Endodermal cell (in vitro differentiated cells): Measurements from ENCODE around the gene BRF1. TPM values are rescaled to one million over a fixed set of nuclear protein-coding genes. Genes with fewer than 3 reads are reported as not detected.
A peak's percentile ranks its signal among the peaks of the same experiment; 100 is the strongest.

Source experiments
- DNase-seq: peaks from one replicate; pipeline ENCODE4 v3.0.0-alpha.2; 2017
- H3K27ac ChIP-seq: 2 replicates; pipeline ENCODE4 v1.5.1; 2013; ENCODE audit warnings: mild to moderate bottlenecking, low read depth, low read length, moderate library complexity
- H3K27me3 ChIP-seq: 2 replicates; pipeline ENCODE4 v1.6.1; 2013; ENCODE audit warnings: mild to moderate bottlenecking, low read length, moderate library complexity; ENCODE audit not compliant: insufficient read depth, control insufficient read depth, poor library complexity, severe bottlenecking
- H3K36me3 ChIP-seq: 2 replicates; pipeline ENCODE4 v1.7.0; 2013; ENCODE audit warnings: mild to moderate bottlenecking, low read length, moderate library complexity; ENCODE audit not compliant: control insufficient read depth, insufficient read depth
- H3K4me1 ChIP-seq: one replicate; pipeline ENCODE4 v1.7.0; 2013; ENCODE audit warnings: low read length; ENCODE audit not compliant: control insufficient read depth, insufficient read depth
- H3K4me3 ChIP-seq: 2 replicates; pipeline ENCODE4 v1.5.1; 2013; ENCODE audit warnings: mild to moderate bottlenecking, low read length, moderate library complexity
- H3K9ac ChIP-seq: 2 replicates; pipeline ENCODE4 v1.6.1; 2013; ENCODE audit warnings: mild to moderate bottlenecking, low read length, moderate library complexity; ENCODE audit not compliant: poor library complexity, severe bottlenecking; ENCODE audit errors: extremely low read depth
- H3K9me3 ChIP-seq: 2 replicates; pipeline ENCODE4 v1.6.1; 2013; ENCODE audit warnings: mild to moderate bottlenecking, low read length, moderate library complexity; ENCODE audit not compliant: control insufficient read depth
- H3K27ac Mint-ChIP-seq: 2 replicates; pipeline ENCODE4 v1.8.0; 2020; ENCODE audit warnings: mixed read lengths
- H3K27me3 Mint-ChIP-seq: 2 replicates; pipeline ENCODE4 v1.8.0; 2021; ENCODE audit warnings: mild to moderate bottlenecking, mixed read lengths; ENCODE audit not compliant: insufficient read depth
- H3K36me3 Mint-ChIP-seq: 2 replicates; pipeline ENCODE4 v1.8.0; 2020; ENCODE audit warnings: low read depth, mixed read lengths
- H3K4me1 Mint-ChIP-seq: 2 replicates; pipeline ENCODE4 v1.8.0; 2020; ENCODE audit warnings: mixed read lengths
- H3K4me3 Mint-ChIP-seq: 2 replicates; pipeline ENCODE4 v1.8.0; 2020; ENCODE audit warnings: mild to moderate bottlenecking, moderate library complexity, mixed read lengths
- H3K9me3 Mint-ChIP-seq: 2 replicates; pipeline ENCODE4 v1.8.0; 2020; ENCODE audit warnings: mild to moderate bottlenecking, mixed read lengths
- CTCF ChIP-seq: fragments of 200-600 bp; sonication (generic); conservative IDR thresholded peaks from 2 replicates; pipeline ENCODE4 v1.5.0; 2021; ENCODE audit warnings: antibody characterized with exemption, mild to moderate bottlenecking
- WGBS, 2 experiments: methylation state at CpG; one replicate each; pipeline versions ENCODE4 v1.1.5 to v1.1.7; 2013; ENCODE audit warnings: missing lambda C conversion rate in 2 of 2, mixed read lengths in 1 of 2; ENCODE audit not compliant: insufficient coverage in 1 of 2, insufficient read length in 1 of 2; 5-methylcytosine and 5-hydroxymethylcytosine counted together
- total RNA-seq, 2 donors: library from RNA; stranded (reverse); fragmentation: NEBNext Ultra II Directional in 1 of 2; extraction: Animal tissue kit (Norgen Biotek cat#: 25700) in 1 of 2; gene quantifications; 2 replicates in 1 of 2; 3 replicates in 1 of 2; pipeline ENCODE4 v1.2.1, GENCODE V29; 2021

BRF1 gene
- total RNA-seq, 2 donors from 2014 or later, result 37.0 to 44.5 TPM

- no peak for DNase-seq
- H3K9ac ChIP-seq, result no peak overlapping the region
- H3K9me3 ChIP-seq, result no peaks in the 10 kb centered on the region
- no peaks in the 10 kb centered on the region for H3K36me3 ChIP-seq
- peaks cover 21% of the 10 kb centered on the region for H3K36me3 Mint-ChIP-seq
- peak overlapping the region; percentile 78 for H3K4me3 Mint-ChIP-seq
- peaks cover 8% of the 10 kb centered on the region for H3K4me1 ChIP-seq
- WGBS, 2 experiments, result 95 to 100% methylated on average over 16 to 18 of the region's 18 CpGs
- no peak overlapping the region for H3K4me3 ChIP-seq
- no peak overlapping the region for H3K27ac Mint-ChIP-seq
- H3K27me3 Mint-ChIP-seq, result peaks cover 2% of the 10 kb centered on the region
- H3K9me3 Mint-ChIP-seq, result peaks cover 3% of the 10 kb centered on the region
- H3K27me3 ChIP-seq, result no peaks in the 10 kb centered on the region
- peaks cover 15% of the 10 kb centered on the region for H3K4me1 Mint-ChIP-seq
- no peak overlapping the region for H3K27ac ChIP-seq
- TF ChIP-seq CTCF, result no peak
Observed at GRCh38 chr14:105316968-105317510, 16.2 kb upstream of the BRF1 start.

GRCh38 chr14:105316577-105316941, 15.8 kb upstream of the BRF1 start:
- no peak for DNase-seq
- peak overlapping the region; percentile 78 for H3K4me3 Mint-ChIP-seq
- TF ChIP-seq CTCF, result no peak
- Histone ChIP-seq H3K4me1 (peaks cover 8% of the 10 kb centered on the region), H3K36me3 (no peaks in the 10 kb centered on the region), H3K27ac (no peak overlapping the region), H3K9me3 (no peaks in the 10 kb centered on the region), H3K9ac (no peak overlapping the region), H3K27me3 (no peaks in the 10 kb centered on the region), H3K4me3 (peak overlapping the region; percentile 91)
- H3K27me3 Mint-ChIP-seq, result peaks cover 2% of the 10 kb centered on the region
- peaks cover 18% of the 10 kb centered on the region for H3K36me3 Mint-ChIP-seq
- H3K27ac Mint-ChIP-seq, result no peak overlapping the region
- peaks cover 15% of the 10 kb centered on the region for H3K4me1 Mint-ChIP-seq
- H3K9me3 Mint-ChIP-seq, result peaks cover 3% of the 10 kb centered on the region
- 91 to 100% methylated on average over 5 to 10 of the region's 10 CpGs for WGBS, 2 experiments

GRCh38 chr14:105315941-105316576, 15.3 kb upstream of the BRF1 start:
- Histone ChIP-seq H3K36me3 (no peaks in the 10 kb centered on the region), H3K9ac (no peak overlapping the region), H3K9me3 (no peaks in the 10 kb centered on the region), H3K27ac (no peak overlapping the region), H3K27me3 (no peaks in the 10 kb centered on the region), H3K4me1 (peaks cover 8% of the 10 kb centered on the region), H3K4me3 (peak overlapping the region; percentile 91)
- Mint-ChIP-seq H3K4me1 (peaks cover 15% of the 10 kb centered on the region), H3K9me3 (peaks cover 1% of the 10 kb centered on the region), H3K36me3 (peaks cover 16% of the 10 kb centered on the region), H3K27me3 (peaks cover 2% of the 10 kb centered on the region), H3K4me3 (peak overlapping the region; percentile 78), H3K27ac (no peak overlapping the region)
- WGBS, 2 experiments, result 84% methylated on average over 11 to 15 of the region's 15 CpGs
- peak; percentile 45 for DNase-seq
- no peak for TF ChIP-seq CTCF
